ENCODE data around the gene SYNJ2BP. TPM values are rescaled to one million over a fixed set of nuclear protein-coding genes. Genes with fewer than 3 reads are reported as not detected.

The SYNJ2BP gene
- total and polyA plus RNA-seq, 2 of the 13 experiments (the other 11 are each of a cell fraction or from before 2014, with no cell fraction given): 18.1 to 28.6 TPM

GRCh38 chr14:70448633-70449340, 31.9 kb upstream of the SYNJ2BP start (continued):
- TF ChIP-seq BRCA1 (CRISPR knock-in tag; IDR thresholded peaks at IDR 0.05): no peak
- no peak for TF ChIP-seq SRSF9 (IDR thresholded peaks at IDR 0.05; ENCODE audit: borderline replicate concordance, insufficient read depth, low read depth, low read length, poor library complexity, severe bottlenecking)
- TF ChIP-seq REPIN1 (CRISPR knock-in tag; IDR thresholded peaks at IDR 0.05; ENCODE audit: borderline replicate concordance, low read depth): peak; percentile 57; the same call in 1 of the 2 replicates
- TF ChIP-seq ZNF362 (CRISPR knock-in tag; IDR thresholded peaks at IDR 0.05; ENCODE audit: borderline replicate concordance): 0 out of 2 replicates have a peak, but pooled peaks have one; percentile 31
- TF ChIP-seq MEF2D (CRISPR knock-in tag; IDR thresholded peaks at IDR 0.05): no peak
- peak; percentile 78; the same call in 1 of the 2 replicates for TF ChIP-seq ZNF556 (CRISPR knock-in tag; IDR thresholded peaks at IDR 0.05; ENCODE audit: borderline replicate concordance)
- peak; percentile 71; the same call in 1 of the 2 replicates for TF ChIP-seq YEATS2 (CRISPR knock-in tag; IDR thresholded peaks at IDR 0.05; ENCODE audit: borderline replicate concordance)
- TF ChIP-seq, protein P1, sequence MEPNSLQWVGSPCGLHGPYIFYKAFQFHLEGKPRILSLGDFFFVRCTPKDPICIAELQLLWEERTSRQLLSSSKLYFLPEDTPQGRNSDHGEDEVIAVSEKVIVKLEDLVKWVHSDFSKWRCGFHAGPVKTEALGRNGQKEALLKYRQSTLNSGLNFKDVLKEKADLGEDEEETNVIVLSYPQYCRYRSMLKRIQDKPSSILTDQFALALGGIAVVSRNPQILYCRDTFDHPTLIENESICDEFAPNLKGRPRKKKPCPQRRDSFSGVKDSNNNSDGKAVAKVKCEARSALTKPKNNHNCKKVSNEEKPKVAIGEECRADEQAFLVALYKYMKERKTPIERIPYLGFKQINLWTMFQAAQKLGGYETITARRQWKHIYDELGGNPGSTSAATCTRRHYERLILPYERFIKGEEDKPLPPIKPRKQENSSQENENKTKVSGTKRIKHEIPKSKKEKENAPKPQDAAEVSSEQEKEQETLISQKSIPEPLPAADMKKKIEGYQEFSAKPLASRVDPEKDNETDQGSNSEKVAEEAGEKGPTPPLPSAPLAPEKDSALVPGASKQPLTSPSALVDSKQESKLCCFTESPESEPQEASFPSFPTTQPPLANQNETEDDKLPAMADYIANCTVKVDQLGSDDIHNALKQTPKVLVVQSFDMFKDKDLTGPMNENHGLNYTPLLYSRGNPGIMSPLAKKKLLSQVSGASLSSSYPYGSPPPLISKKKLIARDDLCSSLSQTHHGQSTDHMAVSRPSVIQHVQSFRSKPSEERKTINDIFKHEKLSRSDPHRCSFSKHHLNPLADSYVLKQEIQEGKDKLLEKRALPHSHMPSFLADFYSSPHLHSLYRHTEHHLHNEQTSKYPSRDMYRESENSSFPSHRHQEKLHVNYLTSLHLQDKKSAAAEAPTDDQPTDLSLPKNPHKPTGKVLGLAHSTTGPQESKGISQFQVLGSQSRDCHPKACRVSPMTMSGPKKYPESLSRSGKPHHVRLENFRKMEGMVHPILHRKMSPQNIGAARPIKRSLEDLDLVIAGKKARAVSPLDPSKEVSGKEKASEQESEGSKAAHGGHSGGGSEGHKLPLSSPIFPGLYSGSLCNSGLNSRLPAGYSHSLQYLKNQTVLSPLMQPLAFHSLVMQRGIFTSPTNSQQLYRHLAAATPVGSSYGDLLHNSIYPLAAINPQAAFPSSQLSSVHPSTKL (CRISPR knock-in tag; IDR thresholded peaks at IDR 0.05): peak; percentile 85
- TF ChIP-seq, protein P2, sequence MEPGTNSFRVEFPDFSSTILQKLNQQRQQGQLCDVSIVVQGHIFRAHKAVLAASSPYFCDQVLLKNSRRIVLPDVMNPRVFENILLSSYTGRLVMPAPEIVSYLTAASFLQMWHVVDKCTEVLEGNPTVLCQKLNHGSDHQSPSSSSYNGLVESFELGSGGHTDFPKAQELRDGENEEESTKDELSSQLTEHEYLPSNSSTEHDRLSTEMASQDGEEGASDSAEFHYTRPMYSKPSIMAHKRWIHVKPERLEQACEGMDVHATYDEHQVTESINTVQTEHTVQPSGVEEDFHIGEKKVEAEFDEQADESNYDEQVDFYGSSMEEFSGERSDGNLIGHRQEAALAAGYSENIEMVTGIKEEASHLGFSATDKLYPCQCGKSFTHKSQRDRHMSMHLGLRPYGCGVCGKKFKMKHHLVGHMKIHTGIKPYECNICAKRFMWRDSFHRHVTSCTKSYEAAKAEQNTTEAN (CRISPR knock-in tag; conservative IDR thresholded peaks at IDR 0.05): 0 out of 2 replicates have a peak, but pooled peaks have one; percentile 24
- TF ChIP-seq, protein P3, sequence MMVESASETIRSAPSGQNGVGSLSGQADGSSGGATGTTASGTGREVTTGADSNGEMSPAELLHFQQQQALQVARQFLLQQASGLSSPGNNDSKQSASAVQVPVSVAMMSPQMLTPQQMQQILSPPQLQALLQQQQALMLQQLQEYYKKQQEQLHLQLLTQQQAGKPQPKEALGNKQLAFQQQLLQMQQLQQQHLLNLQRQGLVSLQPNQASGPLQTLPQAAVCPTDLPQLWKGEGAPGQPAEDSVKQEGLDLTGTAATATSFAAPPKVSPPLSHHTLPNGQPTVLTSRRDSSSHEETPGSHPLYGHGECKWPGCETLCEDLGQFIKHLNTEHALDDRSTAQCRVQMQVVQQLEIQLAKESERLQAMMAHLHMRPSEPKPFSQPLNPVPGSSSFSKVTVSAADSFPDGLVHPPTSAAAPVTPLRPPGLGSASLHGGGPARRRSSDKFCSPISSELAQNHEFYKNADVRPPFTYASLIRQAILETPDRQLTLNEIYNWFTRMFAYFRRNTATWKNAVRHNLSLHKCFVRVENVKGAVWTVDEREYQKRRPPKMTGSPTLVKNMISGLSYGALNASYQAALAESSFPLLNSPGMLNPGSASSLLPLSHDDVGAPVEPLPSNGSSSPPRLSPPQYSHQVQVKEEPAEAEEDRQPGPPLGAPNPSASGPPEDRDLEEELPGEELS (CRISPR knock-in tag; IDR thresholded peaks at IDR 0.05): peak; percentile 71
- TF ChIP-seq ZSCAN5A (CRISPR knock-in tag; IDR thresholded peaks at IDR 0.05; ENCODE audit: borderline replicate concordance): peak; percentile 47; the same call in 1 of the 2 replicates
- TF ChIP-seq RBM22 (optimal IDR thresholded peaks at IDR 0.05; ENCODE audit: low read length): no peak
- peak; percentile 81; the same call in 1 of the 2 replicates for TF ChIP-seq ZNF264 (CRISPR knock-in tag; IDR thresholded peaks at IDR 0.05)
- no peak for TF ChIP-seq ZNF30 (CRISPR knock-in tag; IDR thresholded peaks at IDR 0.05)
- TF ChIP-seq ZNF33A (CRISPR knock-in tag; IDR thresholded peaks at IDR 0.05; ENCODE audit: borderline replicate concordance): no peak

Data from HepG2 (cell line).